GM21367 (cell line): ENCODE results near the gene OGT.
"Not testable (repeated sequence)": the region's sequence is repeated elsewhere in the genome, so short reads cannot be mapped to it uniquely, and the experiment has no call there.

Experiments
- ATAC-seq: cut with Tn5 transposase; IDR thresholded peaks from one replicate; pipeline ENCODE4 v1.9.1; 2021; ENCODE audit not compliant: unreplicated experiment

Gene OGT

DNA sequence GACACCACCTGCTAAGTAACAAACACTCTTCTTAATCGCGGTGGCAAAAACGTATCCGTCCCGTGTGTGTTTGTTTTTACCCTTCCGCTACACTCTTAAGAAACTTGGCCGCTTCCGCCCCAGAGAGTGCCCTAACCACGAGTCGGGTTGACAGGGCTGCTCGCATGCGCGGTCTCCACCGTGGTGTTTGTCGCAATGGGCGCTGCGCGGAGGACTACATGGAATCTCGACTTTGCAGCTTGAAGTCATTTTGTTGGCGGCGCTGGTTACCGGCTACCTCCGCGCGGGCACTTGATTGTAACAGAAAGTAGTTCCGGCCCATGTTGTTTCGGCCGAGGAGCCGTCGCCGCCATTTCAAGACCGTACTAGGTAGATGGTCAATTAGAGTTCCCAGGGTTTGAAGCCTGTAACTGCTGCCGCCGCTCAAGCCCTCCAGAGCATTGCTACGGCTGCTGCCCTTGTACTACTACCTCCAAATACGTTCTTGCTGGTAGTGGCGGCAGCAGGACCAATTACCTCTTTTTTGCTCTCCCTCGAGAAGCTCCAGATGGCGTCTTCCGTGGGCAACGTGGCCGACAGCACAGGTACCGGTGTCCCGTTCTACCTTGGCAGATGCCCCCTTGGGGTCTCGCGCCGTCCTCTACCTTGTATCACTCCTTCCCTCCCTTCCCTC is at the start of gene OGT:
OGT (plus strand) TSS at position 352 of the 673 bp plus-strand sequence; CDS start at position 548, 196 bp downstream.
- peak; percentile 74 for ATAC-seq

- ATAC-seq: no peak
Measured at GRCh38 chrX:71487814-71488213, 45.1 kb upstream of the OGT start.

DNA sequence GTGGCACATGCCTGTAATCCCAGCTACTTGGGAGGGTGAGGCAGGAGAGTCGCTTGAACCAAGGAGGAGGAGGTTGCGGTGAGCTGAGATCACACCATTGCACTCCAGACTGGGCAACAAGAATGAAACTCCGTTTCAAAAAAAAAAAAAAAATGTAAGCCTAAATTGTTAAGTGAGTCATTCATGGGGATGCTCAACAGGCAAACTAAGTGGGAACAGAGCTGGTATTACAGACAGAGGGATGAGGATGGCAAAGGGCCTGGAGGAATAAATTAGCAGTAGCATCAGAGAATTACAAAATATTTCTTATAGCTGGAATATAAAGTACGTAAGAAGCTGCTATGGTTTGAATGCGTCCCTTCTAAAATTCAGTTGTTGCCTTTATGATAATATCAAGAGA is 43.4 kb upstream of the OGT start:
- no peak for ATAC-seq

DNA sequence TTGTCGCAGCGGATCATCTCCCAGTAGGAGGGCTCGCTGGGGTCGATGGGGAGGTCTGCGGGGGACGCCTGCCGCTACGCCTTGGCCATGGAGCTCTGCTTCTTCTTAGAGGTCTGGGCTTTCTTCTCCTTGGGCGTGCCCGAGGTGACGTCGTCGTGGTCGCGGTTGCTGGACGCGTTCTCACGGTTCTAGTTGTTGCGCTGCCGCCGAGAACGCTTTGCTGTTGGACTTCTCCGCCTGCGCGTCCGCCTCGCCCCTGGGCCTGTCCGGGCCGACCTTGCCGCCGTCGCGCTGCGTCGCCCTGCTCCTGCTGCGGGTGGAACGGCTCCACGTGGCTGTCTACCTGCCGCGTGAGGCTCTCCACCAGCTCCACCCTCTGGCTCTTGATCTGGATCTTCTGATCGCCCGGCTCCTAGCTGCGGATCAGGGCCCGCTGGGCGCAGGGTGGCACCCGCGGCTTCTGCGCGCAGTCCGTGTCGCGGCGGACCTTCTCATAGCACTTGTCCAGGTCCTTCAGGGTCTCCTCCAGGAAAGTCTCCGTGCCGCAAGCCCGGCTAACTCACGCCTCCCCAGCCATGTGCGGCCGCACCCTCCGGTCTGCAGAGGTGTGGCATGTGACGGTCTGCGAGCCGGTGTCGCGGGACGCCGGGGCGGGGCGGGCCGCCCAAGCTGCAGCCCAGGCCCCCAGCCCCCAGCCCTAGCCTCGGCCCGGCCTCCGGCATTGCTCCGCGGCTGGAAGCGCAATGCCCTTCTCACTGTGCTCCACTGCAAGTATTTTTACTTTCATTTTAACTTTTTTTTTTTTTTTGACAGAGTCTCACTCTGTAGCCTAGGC is 40.5 kb upstream of the OGT start:
- ATAC-seq: no peak

GRCh38 chrX:71493111-71493613 is 39.7 kb upstream of the OGT start:
- no peak for ATAC-seq

GRCh38 chrX:71495979-71496378 is 36.9 kb upstream of the OGT start:
- not testable (repeated sequence) for ATAC-seq

DNA sequence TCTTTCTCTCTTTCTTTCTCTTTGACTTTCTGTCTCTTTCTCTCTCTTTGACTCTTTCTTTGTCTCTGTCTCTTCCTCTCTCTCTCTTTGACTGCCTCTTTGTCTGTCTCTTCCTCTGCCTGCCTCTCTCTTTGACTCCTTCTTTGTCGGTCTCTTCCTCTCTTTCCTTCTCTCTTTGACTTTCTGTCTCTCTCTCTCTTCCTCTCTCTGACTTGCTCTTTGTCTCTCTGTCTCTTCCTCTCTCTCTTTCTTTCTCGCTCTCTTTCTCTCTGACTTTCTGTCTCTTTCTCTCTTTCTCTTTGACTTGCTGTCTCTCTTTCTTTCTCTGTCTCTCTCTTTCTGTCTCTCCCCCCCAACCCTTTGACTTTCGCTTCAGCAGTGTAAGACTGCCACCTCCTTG is 36.4 kb upstream of the OGT start:
- ATAC-seq: no peak

GRCh38 chrX:71502080-71502479 is 30.8 kb upstream of the OGT start:
- ATAC-seq: not testable (repeated sequence)

DNA sequence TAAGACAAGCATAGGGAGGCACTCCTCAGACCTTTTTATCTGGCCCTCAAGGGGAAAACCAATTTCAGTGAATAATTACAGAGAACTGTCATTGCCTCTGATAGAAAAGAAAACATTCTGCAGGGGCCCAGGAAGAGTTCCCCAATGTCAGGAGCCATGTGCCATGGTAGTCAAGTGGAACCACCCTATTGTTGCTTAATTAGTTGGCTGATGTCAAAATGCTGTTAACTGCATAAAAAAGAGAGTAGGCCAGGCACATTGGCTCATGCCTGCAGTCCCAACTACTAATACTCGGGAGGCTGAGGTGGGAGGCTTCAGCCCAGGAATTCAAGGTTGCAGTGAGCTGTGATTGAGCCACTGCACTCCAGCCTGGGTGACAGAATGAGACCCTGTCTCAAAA is 28.6 kb upstream of the OGT start:
- no peak for ATAC-seq

GRCh38 chrX:71509289-71509688 is 23.6 kb upstream of the OGT start:
- no peak for ATAC-seq

- ATAC-seq: no peak
Measured at GRCh38 chrX:71510161-71510560, 22.7 kb upstream of the OGT start.

- not testable (repeated sequence) for ATAC-seq
Measured at GRCh38 chrX:71513731-71514130, 19.2 kb upstream of the OGT start.

DNA sequence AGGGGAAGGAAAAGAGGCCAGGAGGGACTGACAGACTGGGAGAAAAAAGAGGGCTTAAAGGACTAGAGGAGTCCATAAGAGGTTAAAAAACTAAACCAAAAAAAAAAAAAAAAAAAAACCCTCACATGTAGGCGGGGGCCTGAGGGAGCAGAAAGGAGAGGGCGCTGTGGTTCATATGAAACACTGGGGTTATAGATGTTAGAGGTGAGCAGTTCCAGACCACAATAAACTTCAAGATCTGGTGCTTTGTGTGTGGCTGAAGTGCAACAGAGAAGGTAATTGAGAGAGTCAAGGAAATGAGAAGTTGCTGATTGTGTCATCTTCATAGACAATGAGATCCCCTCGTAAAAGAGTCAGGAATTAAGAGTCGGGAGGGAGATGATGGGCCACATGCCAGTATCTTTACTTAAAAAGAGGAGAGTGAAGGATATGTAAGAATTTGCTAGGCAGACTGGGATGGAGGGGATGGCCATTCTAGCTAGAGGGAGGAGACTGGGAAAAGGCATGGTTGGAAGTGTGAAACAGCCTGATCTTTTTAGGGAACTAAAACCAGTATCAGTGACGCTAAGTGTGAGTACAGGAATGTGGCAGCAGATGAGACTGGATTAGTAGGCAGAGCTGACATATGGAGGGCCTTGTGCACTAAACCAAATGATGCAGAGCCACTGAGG is 18.4 kb upstream of the OGT start:
- ATAC-seq: no peak

GRCh38 chrX:71515038-71515396 is 17.9 kb upstream of the OGT start:
- no peak for ATAC-seq

GRCh38 chrX:71525316-71525715 is 7.6 kb upstream of the OGT start:
- no peak for ATAC-seq

DNA sequence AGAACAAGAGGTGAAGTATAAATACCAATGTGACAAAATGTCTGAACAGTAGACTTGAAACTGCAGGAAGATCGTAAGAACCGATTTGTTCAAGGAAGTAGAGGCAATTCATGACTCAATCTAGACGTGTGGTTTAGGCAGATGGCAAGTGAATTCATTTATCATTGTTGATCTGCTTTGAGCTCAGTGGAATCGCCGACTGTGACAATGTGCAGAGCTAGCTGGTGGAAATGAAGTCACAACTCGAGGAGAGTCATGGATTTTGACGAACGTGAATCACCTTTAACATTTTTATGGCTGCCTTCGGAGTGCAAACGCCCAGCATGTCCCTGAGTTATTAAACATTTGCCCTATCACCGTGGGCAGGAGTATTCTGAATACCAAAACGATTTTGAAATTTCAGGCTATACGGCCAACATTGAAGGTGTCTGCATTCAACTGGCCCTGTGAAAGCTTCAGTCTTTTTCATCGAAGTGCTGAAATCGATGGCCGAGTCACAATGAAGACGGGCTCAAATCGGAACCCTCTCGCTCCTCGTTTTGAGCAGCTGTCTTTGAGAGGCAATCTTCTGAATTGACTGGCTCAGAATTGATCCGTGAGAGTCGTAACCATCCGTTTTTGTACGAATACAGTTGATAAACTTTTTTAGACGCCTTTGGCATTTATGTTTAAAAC is 689 bp upstream of the OGT start:
- ATAC-seq: peak; percentile 20

DNA sequence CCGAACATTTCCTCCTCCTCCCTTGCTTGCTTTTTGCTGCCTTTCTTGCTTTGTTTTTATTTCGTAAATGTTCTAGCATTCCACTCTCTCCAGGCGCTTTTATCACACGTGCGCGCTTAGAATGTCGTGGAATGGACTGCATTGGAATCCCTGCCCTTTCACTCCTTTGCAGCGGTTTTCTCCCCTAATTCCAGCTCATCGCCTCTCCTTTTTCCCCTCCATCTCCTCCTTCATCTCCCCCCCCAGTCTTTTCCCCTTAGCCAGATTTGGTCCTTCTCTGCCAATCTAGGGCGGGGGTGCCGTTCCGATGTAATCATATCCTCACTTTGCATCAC is 579 bp downstream of the OGT start:
- ATAC-seq: no peak

DNA sequence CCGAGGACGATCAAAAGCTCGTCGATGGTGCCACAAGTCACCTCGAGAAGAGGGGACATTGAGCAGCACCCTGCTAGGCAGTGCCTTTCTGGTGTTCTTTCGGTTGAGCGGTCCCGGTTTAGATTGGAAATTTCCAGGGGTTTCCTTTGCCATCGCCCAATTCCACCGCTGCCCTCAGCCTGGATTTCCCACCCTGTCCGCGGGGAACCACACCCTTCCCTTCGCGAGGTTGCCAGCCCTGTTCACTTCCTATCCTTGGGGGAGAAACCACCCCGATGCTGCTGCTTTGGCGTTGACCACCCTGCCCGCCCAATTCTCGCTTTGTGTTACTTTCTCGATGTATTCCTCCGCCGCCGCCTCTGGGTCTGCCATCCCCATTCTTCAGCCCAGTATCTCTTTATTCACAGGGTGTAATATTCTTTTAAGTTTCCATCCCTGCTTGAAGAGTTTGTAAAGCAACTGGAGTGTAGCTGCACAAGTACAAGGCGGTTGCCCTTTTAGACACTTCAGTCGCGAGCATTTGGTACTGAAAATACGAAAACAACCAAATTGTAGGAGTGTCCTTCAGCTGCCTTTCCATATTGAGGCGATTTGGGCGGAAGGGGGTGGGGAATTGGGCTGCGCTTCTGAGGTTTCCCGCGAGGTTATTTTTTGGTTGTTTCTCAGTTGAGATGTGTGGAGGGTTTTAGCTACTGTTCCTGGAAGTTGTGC is 1.1 kb downstream of the OGT start:
- ATAC-seq: no peak

GRCh38 chrX:71534773-71535544 is 2.1 kb downstream of the OGT start:
- no peak for ATAC-seq

GRCh38 chrX:71536285-71536684 is 3.4 kb downstream of the OGT start:
- ATAC-seq: no peak
